HepG2 (cell line): ENCODE measurements around the gene PYGB. TPM values are rescaled to one million over a fixed set of nuclear protein-coding genes. Genes with fewer than 3 reads are reported as not detected.

Source experiments
- AGO2 ChIP-seq: fragments of 200-400 bp; formaldehyde crosslinking; optimal IDR thresholded peaks from 2 replicates; pipeline ENCODE3; 2017; ENCODE audit warnings: mild to moderate bottlenecking, low read depth, low read length, moderate library complexity
- ATF3 ChIP-seq: sonication (generic); formaldehyde crosslinking; IDR thresholded peaks from 2 replicates; pipeline ENCODE4 v1.4.0; 2020; ENCODE audit warnings: missing genetic modification reagents
- GMEB1 ChIP-seq: sonication (generic); formaldehyde crosslinking; IDR thresholded peaks from 2 replicates; pipeline ENCODE4 v1.5.1; 2020; ENCODE audit warnings: missing genetic modification reagents, mild to moderate bottlenecking, borderline replicate concordance
- HINFP ChIP-seq: sonication (generic); formaldehyde crosslinking; IDR thresholded peaks from 2 replicates; pipeline ENCODE4 v1.4.0; 2020; ENCODE audit warnings: low read depth, mild to moderate bottlenecking, missing genetic modification reagents
- KLF15 ChIP-seq: sonication (generic); formaldehyde crosslinking; IDR thresholded peaks from 2 replicates; pipeline ENCODE4 v1.8.1; 2023; ENCODE audit warnings: borderline replicate concordance, mild to moderate bottlenecking, inconsistent platforms, missing genetic modification reagents, mixed read lengths
- MAZ ChIP-seq, 2 experiments: sonication (generic) in 1 of 2; formaldehyde crosslinking in 1 of 2; IDR thresholded peaks; 2 replicates each; pipeline versions ENCODE4 v1.5.0 to v1.6.1; 2012 to 2020; ENCODE audit warnings: low read depth in 2 of 2, mild to moderate bottlenecking in 2 of 2, borderline replicate concordance in 1 of 2, improper control_type of control experiment in 1 of 2, low read length in 1 of 2, missing genetic modification reagents in 1 of 2, moderate library complexity in 1 of 2
- RARA ChIP-seq: IDR thresholded peaks from 2 replicates; pipeline ENCODE4 v1.6.1; 2016; ENCODE audit warnings: missing genetic modification reagents, missing compliant biosample characterization
- SALL1 ChIP-seq: sonication (generic); formaldehyde crosslinking; IDR thresholded peaks from 2 replicates; pipeline ENCODE4 v1.8.0; 2022; ENCODE audit warnings: mild to moderate bottlenecking, missing genetic modification reagents
- ZKSCAN1 ChIP-seq: fragments of 150-350 bp; IDR thresholded peaks from 2 replicates; pipeline ENCODE4 v1.6.1; 2014; ENCODE audit warnings: low read length
- ZNF142 ChIP-seq: sonication (generic); formaldehyde crosslinking; IDR thresholded peaks from 2 replicates; pipeline ENCODE4 v1.4.0; 2020; ENCODE audit warnings: missing genetic modification reagents
- ZNF235 ChIP-seq: sonication (generic); formaldehyde crosslinking; IDR thresholded peaks from 2 replicates; pipeline ENCODE4 v1.8.1; 2023; ENCODE audit warnings: mild to moderate bottlenecking, missing genetic modification reagents, borderline replicate concordance
- ZNF354B ChIP-seq: sonication (generic); formaldehyde crosslinking; IDR thresholded peaks from 2 replicates; pipeline ENCODE4 v1.8.0; 2022; ENCODE audit warnings: mild to moderate bottlenecking, missing genetic modification reagents
- ZNF512B ChIP-seq: sonication (generic); formaldehyde crosslinking; IDR thresholded peaks from 2 replicates; pipeline ENCODE4 v1.5.1; 2020; ENCODE audit warnings: missing genetic modification reagents, mild to moderate bottlenecking, borderline replicate concordance
- ZNF552 ChIP-seq: sonication (generic); formaldehyde crosslinking; IDR thresholded peaks from 2 replicates; pipeline ENCODE4 v1.9.0; 2022; ENCODE audit warnings: missing genetic modification reagents, mild to moderate bottlenecking, borderline replicate concordance
- polyA plus RNA-seq, 8 experiments: library from polyadenylated mRNA; depleted of rRNA in 3 of 8; stranded (reverse) in 7 of 8; unstranded in 1 of 8; fragments of >200 nt; fragmentation: Illumina TruSeq in 4 of 8; extraction: Trizol in 4 of 8; gene quantifications; 2 replicates each; pipeline versions ENCODE4 v1.2.1 to v1.2.3, GENCODE V29; 2011 to 2016; ENCODE audit warnings: low read depth in 4 of 8, missing spikeins in 1 of 8, mixed read lengths in 1 of 8; ENCODE audit not compliant: insufficient read depth in 1 of 8
- total RNA-seq, 5 experiments: library from RNA; depleted of rRNA; stranded (reverse); fragments of >200 nt; fragmentation: Illumina TruSeq; extraction: Trizol; gene quantifications; 2 replicates each; pipeline ENCODE4 v1.2.3, GENCODE V29; 2016; ENCODE audit warnings: low read depth in 1 of 5

Gene PYGB
- total and polyA plus RNA-seq, 2 of the 13 experiments (the other 11 are each of a cell fraction or from before 2014, with no cell fraction given): 24.2 to 86.3 TPM

- TF ChIP-seq ZNF142 (CRISPR knock-in tag) (0 out of 2 replicates have a peak, but pooled peaks have one; percentile 44), ATF3 (CRISPR knock-in tag) (peak; percentile 72), ZNF235 (CRISPR knock-in tag) (no peak), ZKSCAN1 (no peak), ZNF552 (CRISPR knock-in tag) (no peak), KLF15 (CRISPR knock-in tag) (no peak), SALL1 (CRISPR knock-in tag) (peak; percentile 83), AGO2 (peak; percentile 94), GMEB1 (CRISPR knock-in tag) (no peak), ZNF354B (CRISPR knock-in tag) (no peak), HINFP (0 out of 2 replicates have a peak, but pooled peaks have one; percentile 67), RARA (CRISPR knock-in tag) (no peak), MAZ (IDR thresholded peaks at IDR 0.05; ENCODE audit: borderline replicate concordance, low read depth, low read length) (peak; percentile 90; the same call in 1 of the 2 replicates), MAZ (CRISPR knock-in tag; IDR thresholded peaks at IDR 0.05; ENCODE audit: low read depth) (peak; percentile 74; the same call in 1 of the 2 replicates), ZNF512B (CRISPR knock-in tag) (peak; percentile 45; the same call in 1 of the 2 replicates)
Measured at GRCh38 chr20:25294459-25295385, 46.8 kb downstream of the PYGB start (continued).
